Brain microvascular endothelial cell (primary cell): ENCODE measurements around the gene MAP3K12.

ENCODE experiments used
- DNase-seq: peaks from one replicate; pipeline ENCODE4 v3.0.0-alpha.2; 2020
- H3K27ac ChIP-seq: fragments of 250-450 bp; sonication (Bioruptor Pico); 2 replicates; pipeline ENCODE4 v1.5.1; 2020; ENCODE audit warnings: mild to moderate bottlenecking, moderate library complexity
- H3K27me3 ChIP-seq: fragments of 250-450 bp; sonication (Bioruptor Pico); replicated peaks from 2 replicates; pipeline ENCODE4 v1.5.1; 2020; ENCODE audit warnings: mild to moderate bottlenecking
- H3K36me3 ChIP-seq: fragments of 250-450 bp; sonication (Bioruptor Pico); replicated peaks from 2 replicates; pipeline ENCODE4 v1.5.1; 2020; ENCODE audit warnings: mild to moderate bottlenecking
- H3K4me3 ChIP-seq: 2 replicates; pipeline ENCODE4 v1.5.1; 2011; ENCODE audit warnings: low read depth, mild to moderate bottlenecking, control low read depth, low read length, moderate library complexity
- CTCF ChIP-seq: IDR thresholded peaks from 2 replicates; pipeline ENCODE4 v1.5.1; 2011; ENCODE audit warnings: low read depth, mild to moderate bottlenecking, moderate library complexity, low read length, control low read depth, inconsistent platforms; ENCODE audit errors: missing control alignments
- in situ Hi-C: cut with HindIII; loops from 2 replicates; pipeline ENCODE4 v1.10.0; 2017; ENCODE audit warnings: low sequenced_read_pairs, low pct_ligation_motif_present

MAP3K12 gene

DNA sequence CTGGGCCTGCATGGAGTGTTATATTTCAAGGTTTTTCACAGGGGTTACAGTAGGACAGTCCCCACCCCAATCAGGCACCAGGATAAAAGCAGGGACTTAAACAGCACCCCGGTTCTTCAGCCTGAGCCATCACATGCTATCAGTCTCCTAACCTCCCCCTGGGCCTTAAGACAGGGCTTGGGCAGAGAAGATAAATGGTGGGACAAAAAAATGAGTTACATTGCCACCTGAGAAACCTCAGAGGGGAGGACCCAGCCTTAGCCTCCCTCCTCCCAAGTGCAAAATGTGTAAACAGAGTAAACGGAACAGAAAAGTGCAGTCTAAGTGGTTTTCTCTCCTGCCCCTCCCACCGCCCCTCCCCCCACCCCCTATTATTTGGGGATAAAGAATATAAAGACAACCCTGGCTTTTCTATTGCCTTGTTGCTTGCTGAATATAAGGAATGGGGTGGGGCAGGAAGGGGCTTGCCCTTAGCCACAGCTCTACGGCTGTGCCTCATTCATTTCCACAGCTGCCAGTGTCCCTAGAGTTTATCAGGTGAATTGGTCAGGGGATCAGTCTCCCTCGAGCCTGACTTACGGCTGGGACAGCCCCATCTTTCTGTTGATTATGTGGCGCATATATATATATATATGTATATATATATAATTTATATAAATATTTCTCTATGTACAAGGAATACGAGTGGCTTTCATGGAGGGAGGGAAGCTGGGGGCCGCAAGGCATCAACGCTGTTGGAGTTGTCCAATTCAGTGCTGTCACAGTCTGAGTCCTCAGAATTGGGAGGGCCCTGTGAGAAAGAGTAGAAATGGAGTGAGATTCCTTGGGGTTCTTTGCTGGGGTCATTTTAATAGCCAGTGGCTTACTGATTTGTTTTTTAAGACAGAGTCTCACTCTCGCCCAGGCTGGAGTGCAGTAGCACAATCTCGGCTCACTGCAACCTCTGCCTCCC lies 18.5 kb downstream of the MAP3K12 start:
- Histone ChIP-seq H3K36me3 (peaks cover 91% of the 10 kb centered on the region), H3K27ac (peak overlapping the region; percentile 11), H3K27me3 (no peaks in the 10 kb centered on the region), H3K4me3 (no peak overlapping the region)
- DNase-seq: no peak
- no peak for TF ChIP-seq CTCF
- in situ Hi-C loops: no loop called here

DNA sequence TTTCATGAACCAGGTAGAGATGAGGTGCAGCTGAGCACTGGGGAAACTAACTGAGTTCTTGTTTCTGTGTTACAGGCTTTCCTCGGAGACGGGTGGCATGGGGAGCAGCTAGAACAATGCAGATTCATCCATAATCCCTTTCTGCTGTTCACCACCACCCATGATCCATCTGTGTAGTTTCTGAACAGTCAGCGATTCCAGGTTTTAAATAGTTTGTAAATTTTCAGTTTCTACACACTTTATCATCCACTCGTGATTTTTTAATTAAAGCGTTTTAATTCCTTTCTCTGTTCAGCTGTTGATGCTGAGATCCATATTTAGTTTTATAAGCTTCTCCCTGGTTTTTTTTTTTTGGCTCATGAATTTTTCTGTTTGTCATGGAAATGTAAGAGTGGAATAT lies 19.9 kb downstream of the MAP3K12 start:
- no peak overlapping the region for H3K4me3 ChIP-seq
- in situ Hi-C loops: no loop called here
- no peak overlapping the region for H3K27ac ChIP-seq
- no peak for DNase-seq
- TF ChIP-seq CTCF: no peak
- H3K36me3 ChIP-seq: peaks cover 90% of the 10 kb centered on the region
- H3K27me3 ChIP-seq: no peaks in the 10 kb centered on the region

DNA sequence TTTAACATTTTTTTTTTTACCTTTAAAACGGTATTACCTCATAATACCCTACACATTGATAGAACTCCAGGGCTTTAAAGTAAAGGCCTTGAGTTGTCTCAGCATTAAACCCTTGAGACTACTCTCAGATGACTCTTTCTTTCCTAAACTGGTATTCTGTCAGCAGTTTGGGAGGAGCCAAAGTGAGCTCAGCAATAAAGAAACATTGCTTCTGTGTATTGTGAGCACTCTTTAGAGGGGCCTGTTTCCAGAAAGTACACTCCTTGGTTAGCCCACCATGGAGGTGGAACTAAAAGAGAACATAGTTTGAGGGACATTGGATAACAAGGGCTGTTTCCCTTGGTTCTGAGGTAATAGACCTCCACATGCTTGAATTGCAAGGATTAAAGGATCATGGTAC lies 20.4 kb downstream of the MAP3K12 start:
- no peak for DNase-seq
- in situ Hi-C loops: no loop called here
- Histone ChIP-seq H3K27me3 (no peaks in the 10 kb centered on the region), H3K4me3 (no peak overlapping the region), H3K36me3 (peaks cover 90% of the 10 kb centered on the region), H3K27ac (no peak overlapping the region)
- no peak for TF ChIP-seq CTCF

DNA sequence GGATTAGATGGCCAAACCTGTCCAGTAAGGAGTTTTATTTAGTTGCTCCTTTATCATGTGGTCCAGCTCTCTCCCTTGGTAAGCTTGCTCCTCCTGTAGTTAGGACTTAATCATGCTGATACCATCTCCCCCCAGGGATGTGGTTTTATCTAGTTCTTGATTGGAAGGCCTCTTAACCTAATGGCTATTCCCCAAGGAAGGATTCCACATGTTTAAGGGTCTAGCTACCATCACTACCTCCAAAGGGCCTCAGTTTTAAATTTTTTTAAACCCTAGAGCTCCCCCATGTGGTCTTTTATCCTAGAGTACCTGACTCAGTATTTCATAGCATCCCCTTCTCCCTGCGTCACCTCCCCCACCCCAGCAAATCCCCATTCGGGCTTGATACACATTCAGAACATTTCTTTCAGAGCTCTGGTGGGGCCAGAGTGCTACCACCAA lies 22.5 kb downstream of the MAP3K12 start:
- no peak for DNase-seq
- Histone ChIP-seq H3K27ac (no peak overlapping the region), H3K27me3 (no peaks in the 10 kb centered on the region), H3K36me3 (peaks cover 90% of the 10 kb centered on the region), H3K4me3 (no peak overlapping the region)
- TF ChIP-seq CTCF: peak; percentile 50
- in situ Hi-C loops: no loop called here

GRCh38 chr12:53474819-53475218 lies 24.4 kb downstream of the MAP3K12 start:
- no peak for DNase-seq
- in situ Hi-C loops: no loop called here
- H3K27ac ChIP-seq: no peak overlapping the region
- H3K4me3 ChIP-seq: no peak overlapping the region
- H3K27me3 ChIP-seq: no peaks in the 10 kb centered on the region
- TF ChIP-seq CTCF: no peak
- H3K36me3 ChIP-seq: peaks cover 93% of the 10 kb centered on the region

DNA sequence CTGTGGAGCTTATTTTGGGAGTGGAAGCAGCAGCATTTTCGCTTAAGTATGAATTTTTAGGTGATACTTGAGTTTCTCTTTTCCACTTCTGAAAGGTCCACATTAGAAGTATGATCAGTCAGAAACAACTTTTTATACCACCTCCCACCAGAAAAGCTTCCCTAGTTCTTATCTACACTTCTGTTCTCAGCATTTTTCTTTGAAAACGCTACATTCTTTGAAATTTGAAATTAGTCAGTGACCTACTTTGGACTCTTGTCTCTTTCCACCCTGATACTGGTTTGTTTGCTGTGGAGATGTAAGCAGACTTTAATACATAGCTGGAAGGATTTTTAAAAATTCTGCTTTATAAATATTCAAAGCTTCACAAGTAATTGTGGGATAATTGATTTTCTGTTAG lies 25.2 kb downstream of the MAP3K12 start:
- H3K4me3 ChIP-seq: no peak overlapping the region
- in situ Hi-C loops: no loop called here
- no peak overlapping the region for H3K27ac ChIP-seq
- no peak for DNase-seq
- H3K36me3 ChIP-seq: peaks cover 95% of the 10 kb centered on the region
- no peak for TF ChIP-seq CTCF
- H3K27me3 ChIP-seq: no peaks in the 10 kb centered on the region
